Naive thymus-derived CD8-positive, alpha-beta T cell (primary cell): ENCODE measurements around the gene TMEM164. TPM values are rescaled to one million over a fixed set of nuclear protein-coding genes. Genes with fewer than 3 reads are reported as not detected.

Experiments
- ATAC-seq, 2 donors: fragments of 150-1000 bp; cut with Tn5 transposase in 1 of 2; sonication (Bioruptor Pico), chemical (Tn5 transposase) in 1 of 2; 1 replicate in 1 of 2; 2 replicates in 1 of 2; pipeline ENCODE4 v1.10.0; 2021; ENCODE audit warnings: mild to moderate bottlenecking in 2 of 2, moderate library complexity in 2 of 2
- POLR2A ChIA-PET: fragments of 350-600 bp; sonication (Branson Sonifier 250); formaldehyde crosslinking; loops from one replicate; lab custom pipeline; 2021; ENCODE audit warnings: antibody characterized with exemption; lab: Charles Lee
- DNase-seq, 10 donors: peaks; one replicate each; pipeline versions ENCODE4 v3.0.0 to v3.0.0-alpha.2; 2020 to 2022
- H3K27ac Mint-ChIP-seq, 10 donors: one replicate each; pipeline ENCODE4 v1.8.0; 2020 to 2022; ENCODE audit warnings: mild to moderate bottlenecking in 10 of 10, mixed read lengths in 10 of 10, moderate library complexity in 4 of 10, inconsistent platforms in 1 of 10
- H3K27me3 Mint-ChIP-seq, 5 donors: one replicate each; pipeline ENCODE4 v1.8.0; 2021 to 2022; ENCODE audit warnings: mixed read lengths in 5 of 5
- H3K36me3 Mint-ChIP-seq, 3 donors: one replicate each; pipeline ENCODE4 v1.8.0; 2020 to 2022; ENCODE audit warnings: mixed read lengths in 3 of 3, mild to moderate bottlenecking in 2 of 3, inconsistent platforms in 1 of 3
- H3K4me1 Mint-ChIP-seq, 4 donors: one replicate each; pipeline ENCODE4 v1.8.0; 2021 to 2022; ENCODE audit warnings: mixed read lengths in 4 of 4
- H3K4me3 Mint-ChIP-seq, 10 donors: one replicate each; pipeline ENCODE4 v1.8.0; 2020 to 2022; ENCODE audit warnings: mild to moderate bottlenecking in 10 of 10, mixed read lengths in 10 of 10, moderate library complexity in 6 of 10, inconsistent platforms in 1 of 10
- H3K9me3 Mint-ChIP-seq, 9 donors: one replicate each; pipeline ENCODE4 v1.8.0; 2020 to 2022; ENCODE audit warnings: mixed read lengths in 9 of 9, mild to moderate bottlenecking in 3 of 9, inconsistent platforms in 1 of 9, moderate library complexity in 1 of 9
- polyA plus RNA-seq, 3 donors: library from polyadenylated mRNA; unstranded; fragments of 300-500 nt; fragmentation: Illumina TruSeq; gene quantifications; one replicate each; pipeline ENCODE4 v1.2.3, GENCODE V29; 2021
- total RNA-seq, 8 experiments: library from RNA in 2 of 8; stranded (reverse) in 2 of 8; gene quantifications; one replicate each; pipeline ENCODE4 v1.2.3 and lab custom pipeline; 2021 to 2026

TMEM164 gene
- total and polyA plus RNA-seq, 5 experiments from 2014 or later, result 0.66 to 18.3 (median 1.4) TPM

DNA sequence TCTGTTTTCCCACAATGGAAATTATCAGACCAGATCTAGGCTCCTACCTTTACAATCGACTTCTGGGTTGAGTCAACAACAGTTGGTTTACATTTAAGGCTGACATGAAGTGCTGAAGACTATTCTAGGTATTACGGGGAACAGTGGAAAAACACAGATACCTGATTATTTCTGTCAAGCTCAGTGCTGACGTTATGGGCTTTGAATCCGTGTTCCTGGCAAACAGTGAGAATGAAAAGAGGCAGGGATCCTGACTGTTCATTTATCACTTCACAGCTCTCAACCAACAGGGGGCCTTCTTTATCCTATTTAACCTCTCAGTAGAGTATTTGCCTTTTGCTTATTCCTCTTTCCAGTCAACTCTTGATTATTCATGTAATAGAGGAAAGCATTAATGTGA lies 43.1 kb downstream of the TMEM164 start:
- Mint-ChIP-seq H3K27me3 (no peaks in the 10 kb centered on the region), H3K4me1 (peaks cover 6 to 36% (median 29%) of the 10 kb centered on the region in 4 donors), H3K36me3 (peaks cover 0 to 16% (median 0%) of the 10 kb centered on the region in 3 donors), H3K27ac (no peak overlapping the region), H3K4me3 (no peak overlapping the region), H3K9me3 (no peaks in the 10 kb centered on the region)
- POLR2A ChIA-PET, result no interaction called here
- DNase-seq, result no peak
- no peak for ATAC-seq

DNA sequence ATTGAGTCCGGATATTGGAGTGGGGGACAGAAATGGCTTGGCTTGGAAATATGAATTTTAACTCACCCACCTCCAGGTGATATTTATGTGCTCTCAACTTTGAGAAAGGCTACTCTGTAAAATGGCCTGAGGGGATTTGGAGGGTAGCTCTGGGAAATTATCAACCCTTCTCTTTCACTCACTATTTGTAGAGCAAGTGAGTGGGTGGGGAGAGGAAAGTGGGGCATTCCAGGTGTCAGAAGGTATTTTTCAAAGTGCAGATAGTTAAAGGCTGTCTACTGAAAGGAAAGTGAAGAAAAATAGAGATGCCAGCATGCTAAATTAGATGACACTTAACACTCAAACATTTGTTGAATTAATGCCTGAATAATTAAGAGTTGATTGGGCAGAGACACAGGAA lies 44.1 kb downstream of the TMEM164 start:
- POLR2A ChIA-PET, result no interaction called here
- no peak overlapping the region for H3K4me3 Mint-ChIP-seq
- DNase-seq (no peak), ATAC-seq (no peak)
- H3K9me3 Mint-ChIP-seq, result no peaks in the 10 kb centered on the region
- H3K4me1 Mint-ChIP-seq, result peaks cover 6 to 32% (median 26%) of the 10 kb centered on the region in 4 donors
- peak overlapping the region in 1 of 10 donors; percentile 33 for H3K27ac Mint-ChIP-seq
- peaks cover 0 to 16% (median 0%) of the 10 kb centered on the region in 3 donors for H3K36me3 Mint-ChIP-seq
- H3K27me3 Mint-ChIP-seq, result no peaks in the 10 kb centered on the region

DNA sequence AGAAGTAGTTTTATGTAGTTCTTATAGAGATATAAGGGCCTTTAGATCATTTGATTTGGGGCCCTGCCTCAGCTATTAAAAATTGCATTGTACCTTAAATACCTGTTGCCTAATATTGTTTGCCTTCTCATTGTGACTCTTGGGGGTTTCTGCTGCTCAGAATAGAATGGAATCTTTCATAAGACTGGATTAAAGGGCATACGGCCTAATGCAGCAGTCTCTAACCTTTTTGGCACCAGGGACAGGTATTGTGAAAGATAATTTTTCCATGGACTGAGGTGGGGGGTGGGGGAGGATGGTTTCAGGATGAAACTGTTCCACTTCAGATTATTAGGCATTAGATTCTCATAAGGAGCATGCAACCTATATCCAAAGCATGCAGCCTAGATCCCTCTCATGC lies 46.2 kb downstream of the TMEM164 start:
- DNase-seq (no peak), ATAC-seq (no peak)
- H3K27me3 Mint-ChIP-seq, result no peaks in the 10 kb centered on the region
- H3K36me3 Mint-ChIP-seq, result peaks cover 1 to 31% (median 9%) of the 10 kb centered on the region in 3 donors
- no peak overlapping the region for H3K27ac Mint-ChIP-seq
- no peak overlapping the region for H3K4me3 Mint-ChIP-seq
- peaks cover 3 to 21% (median 12%) of the 10 kb centered on the region in 4 donors for H3K4me1 Mint-ChIP-seq
- POLR2A ChIA-PET, result no interaction called here
- peaks cover 0 to under 1% (median 0%) of the 10 kb centered on the region in 9 donors for H3K9me3 Mint-ChIP-seq

DNA sequence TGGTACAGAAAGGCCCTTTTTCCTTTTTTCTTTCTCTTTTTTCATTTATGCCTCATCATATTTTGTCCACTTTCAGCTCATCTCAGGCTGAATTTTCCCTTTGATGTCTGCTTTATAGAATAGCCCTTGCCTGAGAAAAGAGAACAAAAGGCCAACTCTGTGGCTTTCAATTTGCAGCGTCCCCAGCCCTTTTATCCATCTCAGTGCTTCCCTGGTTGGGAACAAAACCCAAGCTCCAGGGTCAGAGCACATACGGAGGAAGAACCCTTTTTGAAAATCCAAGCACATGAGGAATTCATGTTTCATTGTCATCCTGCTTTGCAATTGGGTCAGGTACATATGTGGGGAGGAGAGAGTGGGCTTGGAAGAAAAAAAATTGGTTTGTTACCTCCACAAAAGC lies 47.5 kb downstream of the TMEM164 start:
- POLR2A ChIA-PET, result no interaction called here
- DNase-seq (no peak), ATAC-seq (no peak)
- peaks cover 3 to 21% (median 10%) of the 10 kb centered on the region in 4 donors for H3K4me1 Mint-ChIP-seq
- H3K27me3 Mint-ChIP-seq, result no peaks in the 10 kb centered on the region
- peaks cover 5 to 32% (median 17%) of the 10 kb centered on the region in 3 donors for H3K36me3 Mint-ChIP-seq
- H3K4me3 Mint-ChIP-seq, result no peak overlapping the region
- H3K27ac Mint-ChIP-seq, result peak overlapping the region in 1 of 10 donors; percentile 61
- H3K9me3 Mint-ChIP-seq, result peaks cover 0 to 4% (median 0%) of the 10 kb centered on the region in 9 donors

DNA sequence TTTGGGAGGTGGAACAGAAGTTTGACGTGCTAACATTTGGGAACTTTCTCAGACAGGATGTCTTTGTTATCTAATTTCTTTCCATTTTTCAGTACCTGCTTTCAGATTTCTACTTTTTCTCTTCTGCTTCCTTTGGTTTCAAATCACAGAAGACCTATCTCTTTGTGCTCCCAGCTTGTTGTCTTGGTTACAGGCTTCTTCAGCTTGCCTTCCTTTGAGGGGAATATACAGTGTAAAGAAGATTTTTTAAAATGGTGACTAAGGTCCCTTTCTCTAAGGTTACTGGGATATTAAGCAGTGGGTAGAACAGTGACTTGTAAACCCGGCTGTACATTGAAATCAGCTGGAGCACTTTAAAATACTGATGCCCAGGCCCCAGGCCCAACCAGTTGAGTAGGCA lies 48.0 kb downstream of the TMEM164 start:
- no peak for DNase-seq
- Mint-ChIP-seq H3K27me3 (no peaks in the 10 kb centered on the region), H3K4me3 (no peak overlapping the region), H3K36me3 (peaks cover 5 to 32% (median 17%) of the 10 kb centered on the region in 3 donors), H3K4me1 (peaks cover 3 to 20% (median 10%) of the 10 kb centered on the region in 4 donors), H3K27ac (peak overlapping the region in 1 of 10 donors; percentile 51), H3K9me3 (peaks cover 0 to 4% (median 0%) of the 10 kb centered on the region in 9 donors)
- no peak for ATAC-seq
- POLR2A ChIA-PET, result no interaction called here

DNA sequence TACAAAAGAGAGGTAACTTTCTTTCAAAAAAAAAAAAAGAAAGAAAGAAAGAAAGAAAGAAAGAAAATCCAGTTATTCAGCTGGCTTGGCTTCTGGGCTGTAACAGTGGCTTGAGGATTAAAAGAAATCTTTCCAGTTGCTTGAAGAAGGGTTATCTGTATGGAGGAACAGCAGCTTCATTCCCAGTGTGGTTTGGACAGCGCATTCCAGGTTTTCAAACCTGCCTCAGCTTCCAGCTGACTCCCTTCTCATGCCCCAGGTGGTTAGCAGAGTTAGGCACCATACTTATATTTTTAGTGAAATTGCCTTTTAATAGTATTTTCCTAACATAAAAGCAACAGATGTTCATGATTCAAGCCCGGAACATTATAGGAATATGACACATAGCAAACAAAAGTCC lies 48.6 kb downstream of the TMEM164 start:
- peaks cover 5 to 29% (median 17%) of the 10 kb centered on the region in 3 donors for H3K36me3 Mint-ChIP-seq
- H3K27ac Mint-ChIP-seq, result peak overlapping the region in 1 of 10 donors; percentile 34
- ATAC-seq, result no peak
- no peak for DNase-seq
- H3K4me1 Mint-ChIP-seq, result peaks cover 3 to 19% (median 10%) of the 10 kb centered on the region in 4 donors
- POLR2A ChIA-PET, result no interaction called here
- no peak overlapping the region for H3K4me3 Mint-ChIP-seq
- peaks cover 0 to 4% (median 0%) of the 10 kb centered on the region in 9 donors for H3K9me3 Mint-ChIP-seq
- no peaks in the 10 kb centered on the region for H3K27me3 Mint-ChIP-seq

DNA sequence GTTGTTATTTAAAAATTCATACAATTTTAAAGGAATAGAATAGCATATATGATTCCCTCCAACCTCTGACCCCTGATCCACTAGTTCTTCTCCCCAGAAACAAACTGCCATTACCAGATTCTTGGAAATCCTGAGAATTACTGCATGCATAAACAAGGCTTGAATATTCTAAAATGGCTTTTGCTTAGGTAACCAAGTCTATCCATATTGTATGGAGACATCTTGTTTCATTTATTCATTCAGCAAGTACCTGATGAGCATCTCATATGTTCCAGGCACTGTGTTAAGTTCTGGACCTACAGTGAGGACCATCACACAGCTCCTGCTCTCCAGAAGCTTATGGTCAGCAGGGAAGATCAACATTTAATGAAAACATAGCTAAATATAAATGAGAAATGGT lies 49.4 kb downstream of the TMEM164 start:
- POLR2A ChIA-PET, result no interaction called here
- no peak for DNase-seq
- H3K9me3 Mint-ChIP-seq, result peaks cover 0 to 4% (median 0%) of the 10 kb centered on the region in 9 donors
- no peaks in the 10 kb centered on the region for H3K27me3 Mint-ChIP-seq
- peaks cover 5 to 28% (median 17%) of the 10 kb centered on the region in 3 donors for H3K36me3 Mint-ChIP-seq
- H3K4me1 Mint-ChIP-seq, result peaks cover 3 to 19% (median 10%) of the 10 kb centered on the region in 4 donors
- no peak overlapping the region for H3K27ac Mint-ChIP-seq
- no peak overlapping the region for H3K4me3 Mint-ChIP-seq
- no peak for ATAC-seq

DNA sequence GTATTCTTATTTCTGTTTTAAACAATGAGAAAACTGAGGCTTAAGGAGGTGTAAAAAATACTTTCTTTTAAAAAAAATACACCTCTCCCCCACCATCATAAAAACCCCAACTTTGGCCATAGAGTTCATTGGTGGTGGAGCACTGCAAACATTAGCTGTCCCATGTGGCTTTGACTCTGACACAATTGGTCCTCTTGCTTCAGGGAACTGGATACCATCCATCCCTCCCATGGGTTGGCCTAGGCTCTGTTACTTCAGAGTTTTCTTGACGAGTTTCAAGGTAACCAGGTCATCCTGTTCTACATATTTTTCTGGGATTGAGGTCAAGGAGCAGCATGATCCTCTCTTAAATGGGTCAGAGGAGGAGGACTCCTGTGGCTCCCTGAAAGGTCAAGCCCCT lies 50.5 kb downstream of the TMEM164 start:
- peaks cover 3 to 21% (median 7%) of the 10 kb centered on the region in 4 donors for H3K4me1 Mint-ChIP-seq
- POLR2A ChIA-PET, result no interaction called here

DNA sequence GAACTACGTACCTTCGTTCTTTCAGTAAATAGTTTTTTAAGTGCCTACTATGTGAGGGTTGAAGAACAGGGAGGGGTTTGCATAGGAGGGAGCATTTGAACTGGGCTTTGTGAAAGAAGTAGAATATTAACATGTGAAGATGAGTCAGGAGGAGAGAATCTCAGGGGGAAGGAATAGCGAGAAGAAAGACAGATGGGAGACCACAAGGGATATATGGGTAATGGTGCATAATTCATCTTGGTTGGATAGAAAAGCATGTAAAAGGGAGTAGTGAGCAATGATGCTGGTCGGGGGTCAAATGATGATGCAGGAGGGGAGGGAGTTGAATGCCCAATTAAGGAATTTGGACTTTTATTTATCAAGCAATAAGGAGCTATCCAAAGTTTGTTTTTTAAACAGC lies 52.7 kb downstream of the TMEM164 start:
- DNase-seq, result no peak
- H3K36me3 Mint-ChIP-seq, result peaks cover 5 to 26% (median 20%) of the 10 kb centered on the region in 3 donors
- H3K4me1 Mint-ChIP-seq, result peaks cover 0 to 8% (median 2%) of the 10 kb centered on the region in 4 donors
- H3K27ac Mint-ChIP-seq, result no peak overlapping the region
- ATAC-seq, result no peak
- POLR2A ChIA-PET, result no interaction called here
- H3K27me3 Mint-ChIP-seq, result no peaks in the 10 kb centered on the region
- no peak overlapping the region for H3K4me3 Mint-ChIP-seq
- peaks cover 0 to 4% (median 0%) of the 10 kb centered on the region in 9 donors for H3K9me3 Mint-ChIP-seq

More for the DNA sequence above, 50.5 kb downstream of the TMEM164 start:
- no peak for DNase-seq
- Mint-ChIP-seq H3K9me3 (peaks cover 0 to 4% (median 0%) of the 10 kb centered on the region in 9 donors), H3K27me3 (no peaks in the 10 kb centered on the region), H3K36me3 (peaks cover 5 to 28% (median 20%) of the 10 kb centered on the region in 3 donors), H3K27ac (no peak overlapping the region), H3K4me3 (no peak overlapping the region)
- ATAC-seq, result no peak

DNA sequence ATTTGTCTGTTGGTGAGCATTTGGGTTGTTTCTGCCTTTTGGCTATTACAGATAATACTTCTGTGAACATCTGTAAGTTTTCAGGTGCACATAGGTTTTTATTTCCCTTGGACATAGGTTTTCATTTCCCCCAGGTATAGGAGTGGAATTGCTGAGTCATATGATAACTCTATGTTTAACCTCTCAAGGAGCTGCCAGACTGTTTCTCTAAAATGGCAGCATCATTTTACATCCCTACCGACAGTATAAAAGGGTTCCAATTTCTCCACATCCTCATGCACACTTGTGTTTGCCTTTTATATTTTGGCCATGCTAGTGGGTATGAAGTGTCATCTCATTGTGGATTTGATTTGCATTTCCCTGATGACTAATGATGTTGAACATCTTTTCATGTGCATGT lies 53.5 kb downstream of the TMEM164 start:
- no peak for ATAC-seq
- H3K9me3 Mint-ChIP-seq, result peaks cover 0 to 4% (median 0%) of the 10 kb centered on the region in 9 donors
- H3K4me1 Mint-ChIP-seq, result peaks cover 0 to 8% (median 2%) of the 10 kb centered on the region in 4 donors
- DNase-seq, result no peak
- H3K27ac Mint-ChIP-seq, result no peak overlapping the region
- POLR2A ChIA-PET, result no interaction called here
- H3K27me3 Mint-ChIP-seq, result no peaks in the 10 kb centered on the region
- no peak overlapping the region for H3K4me3 Mint-ChIP-seq
- H3K36me3 Mint-ChIP-seq, result peaks cover 5 to 26% (median 20%) of the 10 kb centered on the region in 3 donors

DNA sequence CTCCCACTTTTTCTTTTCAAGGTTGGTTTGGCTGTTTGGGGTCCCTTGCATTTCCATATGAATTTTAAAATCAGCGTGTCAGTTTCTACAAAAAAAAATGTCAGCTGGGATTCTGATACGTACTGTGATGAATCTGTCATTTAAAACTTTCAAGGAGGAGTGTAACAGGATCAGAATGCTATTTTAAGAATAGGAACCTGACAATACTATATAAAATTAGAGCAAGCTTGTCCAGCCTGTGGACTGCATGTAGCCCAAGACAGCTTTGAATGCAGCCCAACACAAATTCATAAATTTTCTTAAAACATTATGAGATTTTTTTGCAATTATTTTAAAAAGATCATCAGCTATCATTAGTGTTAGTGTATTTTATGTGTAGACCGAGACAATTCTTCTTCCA lies 56.5 kb downstream of the TMEM164 start:
- POLR2A ChIA-PET, result no interaction called here
- DNase-seq, result no peak
- Mint-ChIP-seq H3K9me3 (peaks cover 0 to 2% (median 0%) of the 10 kb centered on the region in 9 donors), H3K27me3 (no peaks in the 10 kb centered on the region), H3K4me3 (no peak overlapping the region), H3K27ac (no peak overlapping the region), H3K4me1 (peaks cover 6 to 15% (median 12%) of the 10 kb centered on the region in 4 donors), H3K36me3 (peaks cover under 1 to 13% (median 7%) of the 10 kb centered on the region in 3 donors)
- ATAC-seq, result no peak

DNA sequence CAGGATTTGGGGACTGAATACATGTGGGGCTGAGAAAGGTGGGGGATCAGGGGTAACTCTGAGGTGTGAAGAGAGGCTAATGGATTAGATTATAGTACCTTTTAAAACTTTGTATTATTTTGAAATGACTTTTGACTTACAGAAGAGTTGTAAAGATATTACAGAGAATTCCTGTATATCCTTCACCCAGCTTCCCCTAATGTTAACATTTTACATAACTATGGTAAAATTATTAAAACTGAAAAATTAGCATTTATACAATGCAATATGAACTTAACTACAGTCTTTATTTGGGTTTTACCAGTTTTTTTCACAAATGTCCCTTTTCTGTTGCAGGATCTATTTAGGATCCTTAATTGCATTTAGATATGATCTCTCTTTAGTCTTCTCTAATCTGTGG lies 57.4 kb downstream of the TMEM164 start:
- H3K4me1 Mint-ChIP-seq, result peaks cover 6 to 15% (median 12%) of the 10 kb centered on the region in 4 donors
- peaks cover 0 to 12% (median 3%) of the 10 kb centered on the region in 3 donors for H3K36me3 Mint-ChIP-seq
- POLR2A ChIA-PET, result no interaction called here
- H3K27me3 Mint-ChIP-seq, result no peaks in the 10 kb centered on the region
- ATAC-seq, result no peak
- no peak overlapping the region for H3K27ac Mint-ChIP-seq
- H3K4me3 Mint-ChIP-seq, result no peak overlapping the region
- DNase-seq, result no peak
- H3K9me3 Mint-ChIP-seq, result no peaks in the 10 kb centered on the region

DNA sequence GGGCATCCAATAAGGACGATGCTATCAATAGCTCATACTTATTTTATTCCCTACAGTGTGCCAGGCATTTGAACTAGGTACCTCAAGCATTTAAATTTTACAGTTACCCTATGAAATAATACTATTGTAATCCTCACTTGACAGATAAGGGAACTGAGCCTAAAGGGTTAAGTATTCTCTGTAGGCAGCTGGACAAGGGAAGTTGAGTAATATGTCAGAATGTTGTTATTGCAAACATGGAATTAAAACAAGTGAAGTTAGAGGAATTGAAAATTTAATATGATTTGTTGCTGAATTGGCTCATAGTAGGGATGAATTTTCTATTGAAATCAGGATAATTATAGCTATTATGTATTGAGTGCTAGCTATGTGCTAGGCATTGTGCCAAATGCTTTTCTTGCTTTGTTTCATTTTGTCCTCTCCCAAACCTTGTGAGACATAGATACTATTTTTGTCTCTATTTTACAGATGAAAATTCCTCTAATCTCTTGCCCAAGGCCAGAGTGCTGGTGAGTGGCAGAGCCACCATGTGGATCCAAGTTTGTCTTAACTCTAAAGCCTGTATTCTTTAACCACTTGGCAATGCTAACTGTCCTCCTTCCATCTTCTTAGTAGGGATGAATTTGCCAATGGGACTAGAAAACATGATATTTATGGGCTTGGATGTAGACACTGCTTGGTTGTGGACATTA lies 58.1 kb downstream of the TMEM164 start:
- H3K27me3 Mint-ChIP-seq, result no peaks in the 10 kb centered on the region
- H3K36me3 Mint-ChIP-seq, result peaks cover 0 to 9% (median 3%) of the 10 kb centered on the region in 3 donors
- H3K4me3 Mint-ChIP-seq, result no peak overlapping the region
- no peaks in the 10 kb centered on the region for H3K9me3 Mint-ChIP-seq
- POLR2A ChIA-PET, result no interaction called here
- DNase-seq (no peak), ATAC-seq (no peak)
- H3K27ac Mint-ChIP-seq, result no peak overlapping the region
- peaks cover 6 to 13% (median 10%) of the 10 kb centered on the region in 4 donors for H3K4me1 Mint-ChIP-seq
